ENCODE results near the gene CCDC149.

CCDC149 gene

DNA sequence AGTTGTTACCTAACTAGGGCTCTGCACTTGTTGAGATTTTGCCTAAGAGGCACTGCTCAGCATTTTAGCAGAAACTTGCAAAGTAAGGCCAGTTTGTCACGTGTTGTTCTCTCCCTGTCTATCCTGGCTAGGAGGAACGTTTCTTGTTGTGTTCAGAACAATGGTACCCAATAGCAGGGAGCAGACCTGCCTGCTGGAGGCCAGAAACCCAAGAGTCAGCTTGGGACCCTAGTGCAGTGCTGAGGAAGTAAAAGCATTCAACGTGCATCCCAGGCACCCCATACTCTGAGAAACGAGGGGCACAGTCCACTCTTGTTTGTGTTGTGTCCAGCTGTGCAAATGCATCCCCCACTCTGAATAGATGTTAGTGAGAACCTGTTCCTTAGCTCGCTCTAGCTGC, 75.1 kb downstream of the CCDC149 start:
- no peak for DNase-seq

DNA sequence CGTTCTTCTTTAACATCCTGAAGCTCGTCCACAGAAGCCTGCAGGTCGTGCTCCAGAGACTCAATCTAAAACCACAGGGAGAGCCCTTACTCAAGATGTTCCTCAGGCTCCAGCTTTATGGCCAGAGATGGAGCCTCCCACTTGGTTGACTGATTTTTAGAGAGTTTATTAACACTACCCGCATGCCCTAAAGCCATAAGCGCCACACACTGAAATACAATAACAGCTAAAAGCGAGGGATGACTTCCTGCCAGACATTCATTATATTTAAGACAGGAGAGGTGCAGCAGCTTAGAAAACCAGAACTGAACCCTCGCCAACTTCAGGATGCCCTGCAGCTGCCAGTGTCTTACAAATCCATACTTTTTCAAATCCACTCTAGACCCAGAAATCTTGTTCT, 75.5 kb downstream of the CCDC149 start:
- DNase-seq, result no peak

DNA sequence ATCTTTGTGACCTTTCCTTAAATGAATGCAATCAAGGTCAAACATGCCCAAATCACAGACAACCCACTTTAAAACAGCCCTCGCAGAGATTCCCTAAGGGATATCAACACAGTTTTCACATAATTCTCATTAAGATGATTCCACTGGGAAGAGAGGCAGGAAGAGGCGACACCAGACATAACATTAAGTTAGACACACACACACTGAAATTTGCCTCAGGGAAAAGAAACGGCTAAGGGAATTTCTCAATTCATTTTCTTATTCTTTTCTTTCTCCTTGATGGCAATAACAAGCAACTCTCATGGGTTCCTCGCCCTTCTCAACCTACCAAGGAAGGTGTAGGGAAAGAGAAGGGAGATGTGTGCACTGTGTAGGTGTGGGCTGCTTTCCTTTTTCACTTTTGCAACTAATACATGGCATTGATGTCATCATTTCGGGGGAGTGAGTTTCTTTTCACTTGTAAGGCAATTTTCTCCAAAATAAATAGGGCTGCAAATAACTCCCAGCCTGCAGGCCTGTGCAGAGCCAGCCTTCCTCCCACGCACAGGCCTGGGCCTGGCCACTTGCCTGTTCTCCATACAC, 76.1 kb downstream of the CCDC149 start:
- DNase-seq, result no peak

DNA sequence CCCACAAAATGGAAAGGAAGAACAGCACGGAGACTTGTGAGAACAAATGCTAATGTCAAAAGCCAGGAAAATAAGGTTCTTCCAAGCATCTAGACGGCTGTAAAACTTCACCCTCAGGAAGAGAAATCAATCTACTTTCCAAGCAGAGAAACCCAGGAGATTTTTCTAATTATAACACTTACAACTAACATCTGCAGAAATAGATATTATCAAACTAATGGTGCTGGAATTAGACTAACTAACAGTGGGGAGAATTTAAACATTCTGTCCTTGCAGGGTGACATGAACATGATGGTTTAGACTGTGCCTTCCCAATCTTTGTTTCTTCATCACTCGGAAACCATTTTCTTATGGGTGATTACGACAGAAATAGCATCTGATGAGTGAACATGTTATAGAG, 77.1 kb downstream of the CCDC149 start:
- no peak for DNase-seq

DNA sequence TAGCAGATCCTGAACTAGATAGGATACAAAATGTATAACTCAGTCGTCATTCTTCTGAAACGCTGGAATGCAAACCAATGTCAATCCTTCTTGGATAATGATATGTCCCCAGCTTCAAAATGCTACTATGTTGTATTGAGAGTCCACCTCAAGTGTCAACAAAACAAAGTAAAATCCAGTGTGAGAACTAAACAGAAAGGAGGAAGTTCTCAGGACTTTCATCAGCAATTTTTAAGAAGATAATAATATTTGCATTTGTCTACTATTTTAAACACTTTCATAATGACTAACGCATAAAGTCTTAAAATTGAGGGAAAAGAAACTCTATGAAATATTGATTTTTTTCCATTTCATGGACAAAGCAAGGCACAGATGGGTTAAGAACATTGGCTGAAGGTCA, 81.2 kb downstream of the CCDC149 start:
- DNase-seq, result no peak

DNA sequence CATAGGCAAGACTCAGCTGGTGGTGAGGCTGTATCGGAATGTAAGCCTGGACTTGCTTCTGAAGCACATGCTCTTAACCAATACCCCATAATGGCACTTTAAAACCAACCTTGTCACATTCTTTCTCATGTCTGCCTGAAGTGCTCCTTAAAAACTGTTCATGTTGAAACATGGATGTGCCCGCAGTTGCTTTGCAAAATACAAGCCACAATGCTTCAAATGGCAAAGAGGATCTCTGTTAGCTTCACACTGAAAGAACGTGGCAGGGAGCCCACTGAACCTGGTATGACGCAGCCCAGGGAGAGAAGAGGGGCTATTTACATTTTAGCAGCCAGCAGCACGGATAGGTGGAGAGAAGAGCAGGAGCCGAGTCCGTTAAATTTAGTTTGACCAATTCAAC, 88.1 kb downstream of the CCDC149 start:
- DNase-seq, result no peak

DNA sequence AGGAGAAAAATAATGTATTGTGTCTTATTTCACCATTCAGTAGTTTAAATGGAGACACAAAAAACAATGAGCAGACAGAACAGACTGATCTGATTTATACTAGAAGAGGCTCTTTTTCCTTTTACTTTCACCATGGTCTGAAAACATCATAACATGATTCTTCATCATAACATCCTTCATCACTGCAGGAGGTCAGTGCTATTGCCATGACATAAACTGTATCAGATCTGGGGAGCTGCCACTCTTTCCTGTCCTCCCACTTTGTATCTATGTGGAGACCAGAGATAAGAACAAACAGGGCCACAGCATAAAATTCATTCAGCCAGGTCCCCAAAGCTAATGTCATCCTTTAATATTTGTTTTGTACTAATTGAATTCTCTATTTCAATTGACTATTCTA, 92.3 kb downstream of the CCDC149 start:
- no peak for DNase-seq

DNA sequence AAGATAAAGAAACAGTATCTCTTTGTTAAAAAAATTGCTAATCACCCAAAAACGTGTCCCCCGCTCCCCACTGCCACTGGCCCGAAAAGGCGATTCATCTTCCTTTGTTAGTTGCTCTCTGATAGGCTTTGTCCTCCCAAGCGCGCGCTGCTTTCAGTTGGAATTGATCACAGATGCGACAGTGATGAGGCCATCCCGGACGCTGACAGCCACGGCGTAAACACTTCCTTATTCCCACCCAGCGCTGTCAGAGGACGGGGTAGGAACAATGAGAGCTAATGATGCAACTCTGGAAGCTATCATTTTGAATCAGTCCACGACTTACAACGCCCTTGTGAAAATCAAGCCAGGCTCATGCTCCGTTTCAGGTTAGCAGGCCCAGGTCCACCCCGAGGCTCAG, 96.0 kb downstream of the CCDC149 start:
- DNase-seq, result no peak

DNA sequence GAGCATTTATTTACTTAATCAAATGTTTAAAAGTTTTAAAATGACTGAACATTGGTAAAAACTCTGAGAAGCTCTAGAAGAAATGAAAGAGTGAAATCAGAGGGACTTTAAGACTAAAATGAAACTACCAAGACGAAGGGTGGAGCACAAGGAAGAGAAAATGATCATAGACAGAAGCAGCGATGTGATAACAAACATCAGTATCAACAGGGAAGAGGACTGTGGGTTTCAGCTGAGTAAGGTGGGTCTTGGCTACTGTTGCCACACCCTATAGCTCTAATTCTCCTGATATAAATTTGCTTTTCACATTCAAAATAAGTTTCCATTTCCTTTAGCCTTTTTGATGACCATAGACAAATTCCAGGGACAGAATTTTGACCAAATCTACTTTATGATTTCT, 99.1 kb downstream of the CCDC149 start:
- no peak for DNase-seq

DNA sequence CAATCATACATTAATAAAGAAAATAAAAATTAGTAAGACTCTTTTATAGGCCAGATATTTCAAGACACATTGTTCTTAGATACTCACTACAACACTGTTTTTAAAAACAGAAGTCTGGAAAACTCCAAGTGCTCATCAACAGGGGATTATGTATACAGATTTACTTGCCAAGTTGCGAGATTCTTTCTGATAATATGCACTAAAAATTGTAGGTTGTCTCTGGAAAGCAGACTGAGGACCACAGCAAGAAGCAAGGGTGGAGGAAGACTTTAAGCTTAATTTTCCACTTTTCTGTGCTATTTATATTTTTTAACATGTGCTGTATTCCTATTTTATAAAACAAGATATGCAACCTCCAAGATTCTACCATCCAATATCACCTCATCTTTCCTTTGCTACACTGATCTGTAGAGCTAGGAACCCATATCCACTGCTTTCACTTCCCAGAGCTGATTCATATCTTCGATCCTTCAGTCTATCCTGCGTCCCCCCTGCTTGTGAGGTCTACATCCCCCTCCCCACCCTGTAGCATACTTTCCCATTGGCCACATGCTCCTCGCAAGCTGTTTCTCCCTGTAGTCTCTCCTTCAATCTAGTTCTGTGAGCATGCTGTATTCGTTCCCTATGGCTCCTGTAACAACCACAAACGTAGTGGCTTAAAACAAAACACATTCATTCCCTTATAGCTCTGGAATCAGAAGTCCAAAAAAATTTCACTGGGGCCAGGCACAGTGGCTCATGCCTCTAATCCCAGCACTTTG, 101.8 kb downstream of the CCDC149 start:
- no peak for DNase-seq

DNA sequence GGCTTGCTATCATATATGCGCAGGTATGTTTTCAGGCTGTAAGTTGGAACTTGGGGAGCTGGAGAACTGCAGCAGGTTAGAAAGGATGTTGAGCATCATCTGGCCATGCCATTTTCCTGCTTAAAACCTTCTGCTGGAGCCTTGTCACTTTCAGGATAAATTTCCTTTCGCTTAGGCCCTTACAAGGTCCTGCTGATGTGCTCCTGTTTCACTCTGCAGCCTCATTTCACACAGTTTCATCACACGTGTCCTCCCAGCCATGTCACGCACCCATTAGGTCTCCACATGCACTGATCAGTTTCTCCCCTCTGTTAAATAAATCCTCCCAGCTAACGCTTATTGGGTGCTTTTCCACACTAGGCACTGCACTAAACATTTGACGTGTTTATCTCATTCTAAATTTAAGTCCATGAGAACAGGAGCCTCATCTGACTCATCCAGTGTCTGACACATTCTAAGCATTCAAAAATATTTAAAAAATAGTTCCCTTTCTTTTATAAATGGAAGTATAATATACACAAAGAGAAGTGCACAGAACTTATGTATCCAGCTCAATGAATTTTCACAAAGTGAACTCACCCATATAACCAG, 102.9 kb downstream of the CCDC149 start:
- no peak for DNase-seq

DNA sequence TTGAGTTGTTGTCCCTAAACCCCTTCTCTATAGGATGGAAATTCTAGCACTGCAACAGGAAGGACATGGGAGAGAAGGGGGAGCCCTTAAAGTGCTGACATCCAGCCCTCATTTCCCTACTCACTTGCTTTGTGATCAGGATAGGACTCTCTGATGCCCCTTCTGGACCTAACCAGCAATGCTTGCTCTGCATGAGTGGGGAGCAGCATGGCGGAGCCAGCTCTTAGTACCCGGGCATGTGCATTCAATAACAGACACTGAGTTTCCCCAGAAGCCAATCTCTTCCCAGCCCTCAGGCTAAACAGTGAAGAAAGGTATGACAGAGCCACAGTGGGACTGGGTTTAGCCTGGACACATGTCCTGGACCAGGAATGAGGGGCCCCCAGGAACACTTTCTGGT, 103.5 kb downstream of the CCDC149 start:
- peak; percentile 20 for DNase-seq

DNA sequence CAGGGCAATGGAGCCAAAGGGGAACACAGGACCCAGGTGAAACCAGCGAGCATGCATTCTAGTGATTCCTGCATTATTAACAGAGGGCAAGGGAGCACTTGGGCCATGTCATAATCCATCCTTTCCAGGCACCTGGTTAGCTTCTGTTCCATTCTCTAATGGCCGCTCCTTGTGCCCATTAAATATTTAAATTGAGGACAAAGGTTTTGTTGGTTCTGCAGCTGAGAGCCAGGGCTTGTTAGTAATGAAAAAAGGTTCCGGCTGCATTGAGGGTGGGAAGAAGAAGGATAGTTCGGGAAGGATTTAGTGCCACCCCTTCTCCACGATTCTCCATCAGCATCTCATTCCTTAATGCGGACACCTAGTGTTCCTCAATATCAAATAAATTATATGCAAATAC, 103.9 kb downstream of the CCDC149 start:
- no peak for DNase-seq

DNA sequence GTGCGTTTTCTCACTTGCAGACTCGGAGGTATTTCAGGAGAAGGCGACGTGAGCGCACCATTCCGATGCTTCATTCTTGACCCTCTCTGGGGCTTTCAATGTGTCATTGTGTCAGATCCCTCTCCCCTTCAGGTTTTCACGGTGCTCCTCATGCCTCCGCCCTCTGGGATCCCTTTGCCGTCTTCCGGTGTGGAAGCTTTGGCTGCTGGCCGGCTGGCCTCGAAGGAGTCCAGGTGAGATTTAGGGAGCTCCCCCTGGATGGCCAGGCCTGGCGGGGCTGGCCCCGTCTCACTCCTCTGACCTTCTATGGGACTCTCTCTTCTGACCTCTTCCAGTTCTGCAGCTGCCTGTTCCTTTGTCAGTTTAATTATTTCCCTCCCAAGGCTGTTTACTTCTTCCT, 104.6 kb downstream of the CCDC149 start:
- no peak for DNase-seq

DNA sequence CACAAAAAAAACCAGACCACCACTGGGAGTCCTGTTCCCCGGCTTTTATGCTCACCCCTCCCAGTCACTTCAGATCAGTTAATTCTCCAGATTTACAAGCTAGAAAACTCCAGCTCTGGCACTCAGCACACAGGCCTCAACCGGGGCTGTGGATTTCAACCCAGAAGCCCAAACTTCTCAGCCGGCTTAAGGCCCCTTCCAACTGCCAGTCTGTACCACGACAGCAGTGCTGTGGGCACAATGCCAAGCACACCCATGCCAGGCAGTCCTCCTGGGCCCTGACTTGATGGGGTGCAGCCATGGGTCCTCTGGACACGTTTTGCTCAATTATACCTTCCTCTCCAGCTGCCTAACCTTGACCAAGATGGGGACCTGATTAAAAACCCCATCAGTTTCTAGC, 105.2 kb downstream of the CCDC149 start:
- DNase-seq, result no peak

DNA sequence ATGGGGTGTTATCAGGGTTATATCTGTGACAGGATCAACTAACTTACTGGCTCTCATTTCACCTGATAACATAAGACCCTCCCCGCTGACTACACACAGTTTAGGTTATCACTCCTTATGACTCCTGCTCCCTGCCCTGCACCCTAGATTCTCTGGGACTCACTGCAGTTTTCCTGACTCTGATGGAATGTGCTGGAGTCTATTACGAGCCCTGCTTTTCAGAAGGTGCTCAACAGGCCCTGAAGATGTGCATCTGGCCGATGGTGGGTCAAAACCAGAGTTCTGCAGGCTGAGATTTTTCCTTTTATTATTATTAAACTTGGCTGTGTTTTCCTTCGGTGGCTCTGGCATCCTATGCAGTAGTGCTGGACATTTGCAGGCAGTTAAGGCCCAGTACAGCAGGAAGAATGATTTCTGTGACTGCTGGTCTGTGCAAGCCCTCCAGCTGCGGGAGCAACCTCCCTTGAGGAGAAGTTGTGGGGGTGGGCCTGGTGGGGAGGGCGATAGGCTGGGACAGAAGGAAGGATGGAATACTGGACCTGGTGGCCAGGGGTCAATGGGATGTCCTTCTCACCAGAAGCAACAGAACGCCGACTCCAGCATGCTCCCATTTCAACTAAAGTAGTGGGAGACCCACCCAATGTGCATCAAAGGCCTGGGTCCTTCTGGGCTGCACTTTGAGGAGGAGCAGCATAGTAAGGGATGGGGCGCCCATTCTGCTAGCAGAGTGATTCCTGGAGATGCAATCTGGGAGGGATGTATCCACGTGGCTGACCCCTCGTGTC, 106.4 kb downstream of the CCDC149 start:
- no peak for DNase-seq

DNA sequence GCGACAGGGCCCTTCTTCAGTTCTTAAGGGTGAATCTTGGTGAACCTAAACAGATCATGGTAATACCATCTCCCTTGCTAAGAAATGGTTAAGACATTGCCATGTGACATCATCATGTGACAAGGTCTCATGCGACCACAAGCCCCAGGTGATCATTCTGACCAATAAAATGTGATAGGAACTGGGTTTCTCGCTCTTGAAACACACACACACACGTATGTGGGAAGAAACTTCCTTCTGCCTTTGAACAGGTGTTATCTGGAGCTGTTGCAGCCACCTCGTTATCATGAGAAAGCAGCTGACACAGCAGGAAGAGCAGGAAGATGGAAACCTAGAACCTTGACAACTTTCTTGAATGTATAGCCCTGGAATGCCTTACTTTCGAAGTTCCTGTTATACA, 107.3 kb downstream of the CCDC149 start:
- peak; percentile 30 for DNase-seq

DNA sequence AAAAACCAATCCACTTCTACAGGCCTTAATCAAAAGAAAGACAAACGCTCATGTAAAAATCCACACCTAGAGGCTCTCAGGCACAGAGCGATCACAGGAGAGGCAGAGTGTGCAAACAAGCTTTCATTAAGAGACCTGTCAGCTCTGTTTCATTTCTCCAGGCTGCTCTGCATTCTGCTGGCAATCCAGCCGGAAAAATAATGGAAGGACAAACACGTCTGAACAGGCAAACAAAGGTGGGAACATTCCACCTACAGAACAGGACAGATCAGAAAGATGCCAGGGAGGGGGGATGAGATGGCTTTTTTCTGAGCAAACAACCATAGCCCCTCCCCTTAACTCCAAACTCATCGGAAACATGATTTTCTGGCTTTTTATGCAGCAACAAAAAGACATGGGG, 107.8 kb downstream of the CCDC149 start:
- DNase-seq, result no peak

DNA sequence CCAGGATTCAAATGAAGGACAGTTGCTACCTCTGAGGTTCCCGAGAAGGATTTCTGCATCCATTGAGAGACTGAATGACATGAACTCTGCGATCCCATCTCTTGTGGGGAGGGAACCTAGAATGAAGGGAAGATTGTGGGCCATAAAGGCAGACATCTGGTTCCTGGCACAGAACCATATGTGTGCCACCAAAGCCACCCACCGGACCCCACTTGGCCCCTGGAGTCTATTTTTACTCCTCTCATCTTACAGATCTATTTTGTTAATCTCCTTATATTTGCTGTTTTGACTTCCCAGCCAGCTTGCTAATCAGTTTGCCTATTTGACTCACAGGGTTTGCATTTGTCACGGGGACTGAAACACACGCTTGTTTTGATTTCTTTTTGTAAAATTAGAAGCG, 110.2 kb downstream of the CCDC149 start:
- no peak for DNase-seq

DNA sequence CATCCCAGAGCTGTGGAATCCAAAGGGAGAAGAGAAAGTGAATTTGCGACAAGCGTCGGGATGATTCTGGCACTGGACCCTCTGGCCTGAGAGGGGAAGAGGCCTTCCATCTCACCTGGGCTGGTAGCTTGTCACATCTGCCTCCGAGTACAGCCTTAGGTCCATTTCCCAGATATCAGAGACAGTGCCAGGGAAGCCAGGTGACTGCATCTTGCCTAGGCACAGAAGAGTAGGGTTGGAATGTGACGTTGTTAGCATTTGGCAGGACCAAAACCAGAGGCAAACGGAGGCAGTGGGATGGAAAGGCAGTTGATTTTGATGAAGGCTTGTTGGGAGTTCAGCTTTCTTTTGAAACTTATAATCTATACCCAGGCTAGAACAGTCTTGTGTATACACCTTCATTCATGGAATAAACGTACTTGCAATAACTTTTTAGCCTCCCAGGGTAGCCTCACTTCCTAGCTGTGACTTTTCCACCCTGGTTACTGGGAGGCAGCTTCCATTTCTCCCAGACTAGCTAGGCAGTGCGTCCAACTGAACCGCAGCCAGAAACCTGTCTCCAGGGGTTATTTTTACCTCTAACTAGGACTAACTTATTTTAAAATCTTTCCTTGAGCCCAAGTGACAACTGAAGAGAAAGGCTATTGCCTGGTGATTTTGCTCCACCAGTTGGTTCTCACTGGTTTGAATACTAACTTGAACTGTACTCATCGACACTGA, 111.5 kb downstream of the CCDC149 start:
- DNase-seq, result no peak

DNA sequence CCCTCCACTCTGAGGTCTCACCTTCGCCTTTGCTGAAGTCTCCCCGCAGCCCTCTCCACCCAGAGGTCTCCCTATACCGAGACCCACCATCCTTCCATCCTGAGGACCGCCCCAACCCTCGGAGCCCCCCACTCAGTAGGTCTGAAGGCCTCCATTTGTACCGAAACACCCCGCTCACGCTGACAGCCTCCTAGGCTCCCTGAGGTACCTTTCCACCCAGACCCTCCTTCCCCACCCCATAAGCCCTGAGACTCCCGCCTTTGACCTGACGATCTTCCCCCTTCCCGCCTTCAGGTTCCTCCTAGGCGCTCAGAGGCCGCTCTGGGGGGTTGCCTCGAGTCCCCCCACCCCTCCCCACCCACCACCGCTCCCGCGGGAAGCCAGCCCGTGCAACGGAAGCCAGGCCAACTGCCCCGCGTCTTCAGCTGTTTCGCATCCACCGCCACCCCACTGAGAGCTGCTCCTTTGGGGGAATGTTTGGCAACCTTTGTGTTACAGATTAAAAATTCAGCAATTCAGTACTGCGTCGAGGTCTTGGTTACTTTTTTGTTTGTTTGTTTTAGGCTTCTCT, 112.4 kb downstream of the CCDC149 start:
- no peak for DNase-seq

DNA sequence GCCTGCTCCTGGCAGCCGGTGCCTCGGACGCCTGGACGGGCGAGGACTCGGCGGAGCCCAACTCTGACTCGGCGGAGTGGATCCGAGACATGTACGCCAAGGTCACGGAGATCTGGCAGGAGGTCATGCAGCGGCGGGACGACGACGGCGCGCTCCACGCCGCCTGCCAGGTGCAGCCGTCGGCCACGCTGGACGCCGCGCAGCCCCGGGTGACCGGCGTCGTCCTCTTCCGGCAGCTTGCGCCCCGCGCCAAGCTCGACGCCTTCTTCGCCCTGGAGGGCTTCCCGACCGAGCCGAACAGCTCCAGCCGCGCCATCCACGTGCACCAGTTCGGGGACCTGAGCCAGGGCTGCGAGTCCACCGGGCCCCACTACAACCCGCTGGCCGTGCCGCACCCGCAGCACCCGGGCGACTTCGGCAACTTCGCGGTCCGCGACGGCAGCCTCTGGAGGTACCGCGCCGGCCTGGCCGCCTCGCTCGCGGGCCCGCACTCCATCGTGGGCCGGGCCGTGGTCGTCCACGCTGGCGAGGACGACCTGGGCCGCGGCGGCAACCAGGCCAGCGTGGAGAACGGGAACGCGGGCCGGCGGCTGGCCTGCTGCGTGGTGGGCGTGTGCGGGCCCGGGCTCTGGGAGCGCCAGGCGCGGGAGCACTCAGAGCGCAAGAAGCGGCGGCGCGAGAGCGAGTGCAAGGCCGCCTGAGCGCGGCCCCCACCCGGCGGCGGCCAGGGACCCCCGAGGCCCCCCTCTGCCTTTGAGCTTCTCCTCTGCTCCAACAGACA, 113.1 kb downstream of the CCDC149 start:
- DNase-seq, result no peak
